ENCODE results near the gene UBXN6.

Gene UBXN6

GRCh38 chr19:4402171-4403004 lies 55.2 kb downstream of the UBXN6 start, which contains the start of gene CHAF1A:
Gene CHAF1A, plus strand, starts transcription at chr19:4402640. Its CDS starts 123 bp downstream, at chr19:4402763.
- peak; percentile 98 for DNase-seq

DNA sequence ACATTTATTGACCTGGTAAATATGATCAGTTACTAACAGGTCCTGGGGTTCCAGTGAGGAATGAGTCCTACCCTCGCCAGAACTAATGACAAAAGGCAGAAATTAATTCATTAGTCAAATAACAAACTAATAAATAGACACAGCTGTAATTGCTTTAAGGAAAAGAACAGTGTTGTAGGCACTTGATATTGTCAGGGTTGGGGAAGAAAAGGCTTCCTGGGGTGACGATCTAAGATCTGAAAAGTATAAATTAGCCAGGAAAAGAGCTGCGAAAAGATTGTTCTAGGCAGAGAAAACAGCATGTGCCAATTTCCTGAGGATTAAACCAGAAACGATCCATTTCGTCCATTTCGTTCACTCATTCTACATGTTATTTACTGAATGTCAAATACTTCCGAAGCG lies 55.8 kb downstream of the UBXN6 start:
- DNase-seq: no peak

- DNase-seq: peak; percentile 96
These were observed 57.3 kb downstream of the UBXN6 start, which contains the start of gene SH3GL1 for GRCh38 chr19:4400135-4400936. Gene SH3GL1, minus strand, starts transcription at chr19:4400547. Its CDS starts 179 bp downstream, at chr19:4400368.

- no peak for DNase-seq
These were observed 57.8 kb downstream of the UBXN6 start for GRCh38 chr19:4399812-4400134.

DNA sequence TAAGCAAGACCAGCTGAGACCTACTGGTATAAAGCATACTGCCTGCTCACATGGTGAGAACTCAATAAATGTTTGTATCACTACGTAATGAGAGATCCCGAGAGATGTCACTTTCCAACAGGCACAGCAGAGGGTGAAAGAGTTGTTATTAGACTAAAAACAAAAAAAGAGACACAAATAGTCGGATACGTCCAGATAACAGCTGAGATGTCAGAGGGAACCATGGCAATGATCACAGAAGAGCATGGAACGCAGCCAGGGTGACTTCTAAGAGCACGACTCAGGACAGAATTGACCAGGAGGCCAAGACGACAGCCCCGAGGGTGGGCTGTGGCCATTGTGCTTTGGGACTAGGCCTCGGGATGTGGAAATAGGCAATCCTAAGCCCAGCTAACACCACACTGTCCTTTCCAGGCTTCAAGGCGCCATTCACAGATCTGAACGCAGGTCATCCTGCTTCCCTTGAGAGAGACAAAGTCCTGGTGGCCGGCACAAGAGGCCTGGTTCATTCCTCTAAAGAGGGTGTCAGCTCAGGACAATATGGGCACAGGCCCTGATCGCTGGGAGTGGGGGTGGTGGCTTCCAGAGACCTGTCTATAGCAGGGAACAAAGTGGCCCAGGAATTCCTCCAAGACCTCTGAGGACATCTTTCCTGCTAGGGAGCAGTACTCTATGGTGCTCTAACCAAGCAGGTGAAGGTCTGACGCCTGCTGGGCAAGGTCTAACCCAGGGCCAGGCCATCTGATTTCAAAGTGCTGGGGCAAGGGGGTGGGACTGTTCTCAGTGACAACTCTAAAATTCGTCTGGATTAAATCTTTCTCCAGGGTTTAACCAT lies 60.4 kb downstream of the UBXN6 start:
- DNase-seq: no peak
